HG03521 (cell line): Measurements from ENCODE around the gene SLC26A11.

Experiments
- ATAC-seq: cut with Tn5 transposase; IDR thresholded peaks from one replicate; pipeline ENCODE4 v1.9.1; 2021; ENCODE audit warnings: mild to moderate bottlenecking, moderate library complexity; ENCODE audit not compliant: unreplicated experiment

The SLC26A11 gene

DNA sequence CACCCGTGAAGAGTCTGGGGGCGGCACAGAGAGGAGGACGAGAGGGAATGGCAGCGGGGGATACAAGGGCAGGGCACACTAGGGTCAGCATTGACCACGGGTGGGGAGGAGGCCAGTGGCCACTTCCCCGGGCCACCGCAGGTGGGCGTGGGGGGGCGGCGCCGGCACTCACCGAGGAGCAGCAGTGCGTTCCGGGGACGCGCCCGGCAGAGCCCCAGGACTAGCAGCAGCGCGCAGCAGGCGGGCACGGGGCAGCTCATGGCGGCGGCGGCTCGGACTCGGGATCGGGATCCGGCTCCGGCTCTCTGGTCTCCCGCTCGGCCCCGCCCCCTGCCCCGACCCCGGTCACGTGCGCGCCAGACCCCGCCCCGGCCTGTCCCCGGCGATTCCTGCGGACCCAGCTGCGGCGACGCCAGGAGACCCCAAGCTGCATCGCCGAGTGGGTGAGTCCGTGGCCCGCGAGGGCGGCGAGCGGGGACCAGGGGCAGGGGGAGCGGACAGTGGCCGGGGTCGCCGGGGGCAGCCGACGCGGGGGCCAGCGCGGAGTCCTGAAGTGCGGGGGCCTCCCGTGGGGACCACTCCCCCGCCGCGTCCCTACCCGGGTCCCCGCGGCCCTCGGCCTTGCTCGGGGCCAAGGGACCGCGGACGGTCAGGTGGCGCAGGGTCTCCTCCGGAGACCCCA lies at the start of gene SLC26A11, which contains the start of gene SGSH:
Gene SLC26A11, plus strand, starts transcription at position 374 of the 682 bp plus-strand sequence. CDS start 1,134 bp downstream, outside the sequence.
Gene SGSH, minus strand, starts transcription at position 280 of the 682 bp plus-strand sequence. Its CDS starts 20 bp downstream, at position 260.
- no peak for ATAC-seq

DNA sequence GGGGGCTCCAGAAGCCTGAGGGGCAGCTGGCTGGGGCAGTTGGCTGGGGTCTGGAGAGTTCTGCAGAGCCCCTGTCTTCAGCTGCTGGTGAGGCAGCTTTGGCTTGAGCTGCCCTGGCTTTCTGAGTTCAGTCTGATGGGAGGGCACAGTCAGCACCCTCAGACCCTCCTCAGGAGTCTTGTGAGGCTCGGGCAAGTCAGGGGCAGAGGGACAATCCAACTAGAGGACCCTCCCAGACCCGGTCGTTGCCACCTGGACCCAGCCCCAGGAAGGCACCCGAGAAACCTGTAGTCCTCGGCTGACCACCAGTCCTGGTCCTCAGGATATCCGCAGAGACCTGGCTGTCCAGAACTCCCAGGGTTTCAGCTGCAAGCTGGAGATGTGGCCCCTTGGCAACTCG lies 48.5 kb upstream of the SLC26A11 start:
- ATAC-seq = no peak

DNA sequence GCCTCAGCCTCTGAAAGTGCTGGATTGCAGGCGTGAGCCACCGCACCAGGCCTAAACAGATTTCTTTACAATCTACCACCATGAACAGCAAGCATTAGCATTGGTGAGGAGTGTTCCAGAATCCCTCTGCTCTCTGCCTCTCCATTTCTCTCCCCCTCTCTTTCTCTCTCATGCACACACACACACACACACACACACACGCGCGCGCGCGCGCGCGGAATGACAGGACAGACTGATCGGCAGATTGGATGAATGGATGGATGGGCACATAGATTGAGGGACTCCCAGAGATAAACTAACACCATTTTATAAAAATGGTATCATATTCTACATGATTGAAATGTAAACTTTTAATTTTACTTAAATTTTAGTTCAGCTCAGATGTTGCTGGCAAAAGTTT lies 47.1 kb upstream of the SLC26A11 start:
- no peak for ATAC-seq

DNA sequence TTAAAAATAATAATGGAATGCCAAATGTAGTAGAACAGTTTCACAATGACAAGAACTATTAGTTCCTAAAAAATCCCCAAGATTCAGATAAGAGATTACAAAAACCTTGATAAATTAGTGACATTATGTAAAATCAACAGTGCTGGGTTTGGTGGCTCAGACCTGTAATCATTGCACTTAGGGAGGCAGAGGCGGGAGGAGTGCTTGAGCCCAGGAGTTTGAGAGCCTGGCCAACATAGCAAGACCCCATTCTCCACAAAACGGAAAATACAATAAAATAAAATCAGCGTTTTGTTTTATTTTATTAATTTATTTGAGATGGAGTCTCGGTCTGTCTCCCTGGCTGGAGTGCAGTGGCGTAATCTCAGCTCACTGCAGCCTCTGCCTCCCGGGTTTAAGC lies 46.3 kb upstream of the SLC26A11 start:
- no peak for ATAC-seq

DNA sequence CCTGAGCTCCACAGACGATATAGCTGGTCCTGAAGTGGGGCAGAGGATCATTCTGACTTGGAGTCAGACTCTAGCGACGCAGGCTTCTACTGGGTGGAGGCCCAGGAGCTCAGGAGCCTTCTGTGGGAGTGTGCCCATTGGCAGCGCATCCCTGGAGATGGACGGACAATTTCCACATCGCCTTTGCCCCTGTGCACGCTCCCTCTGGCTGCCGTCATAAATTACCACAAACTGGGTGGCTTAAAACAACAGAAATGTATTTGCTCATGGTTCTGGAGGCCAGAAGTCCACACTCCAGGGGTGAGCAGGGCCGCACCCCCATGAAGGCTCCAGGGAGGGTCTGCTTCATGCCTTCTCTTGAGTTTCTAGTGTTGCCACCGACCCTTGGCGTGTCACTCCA lies 43.5 kb upstream of the SLC26A11 start:
- no peak for ATAC-seq

DNA sequence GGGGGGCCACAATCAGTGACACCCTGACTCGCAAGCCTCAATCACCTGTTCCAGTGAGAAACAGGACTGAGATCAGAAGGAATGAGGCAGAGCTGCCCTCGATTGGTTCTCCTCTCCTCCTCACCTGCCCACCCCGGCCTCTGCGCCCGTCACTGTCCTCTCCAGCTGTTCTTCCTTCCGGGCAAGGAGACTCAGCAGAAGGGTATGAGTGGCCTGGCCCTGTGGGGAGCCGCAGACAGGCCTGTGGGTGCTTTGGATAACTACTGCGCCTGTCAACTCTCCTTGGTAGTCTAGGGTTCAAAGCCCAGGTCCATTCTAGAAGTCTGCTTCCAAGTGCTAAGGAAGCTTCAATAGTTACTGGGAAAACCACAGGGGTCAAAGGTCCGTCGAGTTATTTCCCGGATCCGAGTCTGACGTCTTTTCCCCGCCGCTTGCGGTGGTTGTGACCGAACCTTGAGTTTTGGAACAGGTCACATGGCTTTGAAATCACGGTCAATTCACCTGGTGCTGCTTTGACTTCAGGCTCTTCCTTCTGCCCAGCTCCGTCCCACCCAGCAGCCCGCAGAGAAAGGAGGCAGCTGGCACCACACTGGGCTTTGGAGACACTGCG lies 42.1 kb upstream of the SLC26A11 start:
- no peak for ATAC-seq

DNA sequence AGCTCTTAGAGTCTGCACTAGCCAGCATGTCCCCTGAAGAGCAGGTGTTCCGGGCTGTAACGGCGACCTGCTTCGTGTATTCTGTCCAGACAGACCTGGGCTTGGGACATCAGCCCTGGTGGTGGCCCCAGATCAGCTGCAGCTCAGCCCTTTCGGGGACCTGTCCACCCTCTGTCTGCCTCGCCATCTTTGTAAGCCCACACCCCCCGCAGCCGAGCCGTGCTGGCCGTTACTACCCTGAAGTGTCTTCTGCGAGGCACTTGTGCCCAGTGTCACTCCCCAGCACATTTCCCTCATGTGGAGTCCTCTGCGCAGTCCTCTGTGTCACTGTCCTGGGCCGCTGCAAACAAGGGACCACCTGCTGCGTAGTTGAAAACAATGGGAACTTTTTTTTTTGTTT lies 40.0 kb upstream of the SLC26A11 start:
- ATAC-seq = no peak

DNA sequence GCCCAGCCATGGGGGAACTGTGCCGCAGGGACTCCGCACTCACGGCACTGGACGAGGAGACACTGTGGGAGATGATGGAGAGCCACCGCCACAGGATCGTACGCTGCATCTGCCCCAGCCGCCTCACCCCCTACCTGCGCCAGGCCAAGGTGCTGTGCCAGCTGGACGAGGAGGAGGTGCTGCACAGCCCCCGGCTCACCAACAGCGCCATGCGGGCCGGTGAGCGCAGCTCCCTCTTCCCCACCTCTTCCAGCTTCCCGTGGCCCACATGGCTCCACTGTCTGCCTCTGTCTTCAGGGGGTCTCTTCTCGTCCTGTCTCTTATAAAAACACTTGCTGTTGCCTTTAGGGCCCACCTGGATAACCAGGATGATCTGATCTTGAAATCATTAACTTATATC lies 38.8 kb upstream of the SLC26A11 start:
- no peak for ATAC-seq

DNA sequence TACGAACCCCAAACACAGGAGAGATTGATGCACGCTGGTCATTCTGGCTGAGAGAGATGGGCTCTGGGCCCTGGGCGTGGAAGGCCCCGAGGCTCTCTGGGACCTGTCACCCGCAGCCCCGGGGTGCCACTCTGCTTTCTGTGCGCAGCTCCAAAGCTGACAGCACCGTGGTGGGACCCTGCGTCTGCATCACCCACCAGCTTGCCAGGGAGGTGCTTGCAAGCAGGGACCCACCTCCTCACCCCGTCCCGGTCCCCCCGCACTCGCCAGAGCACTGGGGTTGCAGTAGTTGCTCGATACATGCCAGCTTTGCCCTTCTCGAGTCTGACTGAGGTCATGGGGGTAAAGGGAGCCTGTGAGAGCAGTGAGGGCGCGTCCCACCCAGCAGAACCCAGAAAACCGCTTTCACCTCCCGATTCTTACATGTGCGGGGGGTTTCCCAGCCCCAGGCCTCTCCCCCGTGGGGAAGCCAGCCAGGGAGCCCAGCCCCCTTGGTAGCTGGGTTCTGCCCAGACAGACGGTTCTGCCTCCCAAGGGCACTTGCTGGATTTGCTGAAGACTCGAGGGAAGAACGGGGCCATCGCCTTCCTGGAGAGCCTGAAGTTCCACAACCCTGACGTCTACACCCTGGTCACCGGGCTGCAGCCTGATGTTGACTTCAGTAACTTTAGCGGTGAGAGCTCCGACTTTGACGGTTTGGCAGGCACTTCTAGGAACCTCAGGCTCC lies 37.9 kb upstream of the SLC26A11 start:
- ATAC-seq = no peak

DNA sequence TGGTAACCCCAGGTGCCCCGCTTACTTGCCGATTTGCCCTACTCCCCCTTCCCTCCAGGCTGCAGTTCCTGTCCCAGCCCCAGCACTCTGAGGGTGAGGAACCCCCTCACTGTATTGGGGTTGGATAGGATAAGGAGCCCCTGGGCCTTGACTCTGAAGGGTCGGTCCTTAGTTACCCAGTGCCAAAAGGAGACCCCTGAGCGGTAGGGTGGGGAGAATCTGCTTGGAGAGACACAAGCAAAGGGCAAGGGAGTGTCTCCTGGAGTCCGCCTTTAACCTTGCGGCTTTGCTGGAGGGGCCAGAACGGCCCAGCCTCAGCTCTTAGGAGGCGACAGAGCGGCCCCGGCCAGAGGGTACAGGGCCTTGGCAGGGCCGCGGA lies 37.4 kb upstream of the SLC26A11 start:
- no peak for ATAC-seq

DNA sequence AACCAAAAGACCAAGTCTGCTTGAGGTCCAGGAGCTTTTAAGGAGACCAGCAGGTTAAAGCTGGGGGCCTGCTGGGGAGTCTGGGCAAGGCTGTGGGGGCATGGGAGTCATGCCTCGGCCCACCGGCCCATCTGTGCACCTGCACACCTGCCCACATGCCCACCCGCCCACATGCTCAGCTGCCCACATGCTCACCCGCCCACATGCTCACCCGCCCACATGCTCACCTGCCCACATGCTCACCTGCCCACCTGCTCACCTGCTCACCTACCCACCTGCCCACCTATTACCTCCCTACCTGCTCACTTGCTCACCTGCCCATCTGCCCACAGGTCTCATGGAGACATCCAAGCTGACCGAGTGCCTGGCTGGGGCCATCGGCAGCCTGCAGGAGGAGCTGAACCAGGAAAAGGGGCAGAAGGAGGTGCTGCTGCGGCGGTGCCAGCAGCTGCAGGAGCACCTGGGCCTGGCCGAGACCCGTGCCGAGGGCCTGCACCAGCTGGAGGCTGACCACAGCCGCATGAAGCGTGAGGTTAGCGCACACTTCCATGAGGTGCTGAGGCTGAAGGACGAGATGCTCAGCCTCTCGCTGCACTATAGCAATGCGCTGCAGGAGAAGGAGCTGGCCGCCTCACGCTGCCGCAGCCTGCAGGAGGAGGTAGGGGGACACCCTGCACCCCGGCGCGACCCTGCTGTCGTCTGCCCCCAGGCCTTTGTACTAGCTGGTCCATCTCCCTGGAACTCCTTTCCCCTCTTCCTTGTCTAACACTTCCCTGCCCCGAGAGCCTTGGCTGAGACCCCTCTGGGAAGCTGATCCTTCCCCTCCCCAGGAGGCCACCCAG lies 36.4 kb upstream of the SLC26A11 start:
- no peak for ATAC-seq

DNA sequence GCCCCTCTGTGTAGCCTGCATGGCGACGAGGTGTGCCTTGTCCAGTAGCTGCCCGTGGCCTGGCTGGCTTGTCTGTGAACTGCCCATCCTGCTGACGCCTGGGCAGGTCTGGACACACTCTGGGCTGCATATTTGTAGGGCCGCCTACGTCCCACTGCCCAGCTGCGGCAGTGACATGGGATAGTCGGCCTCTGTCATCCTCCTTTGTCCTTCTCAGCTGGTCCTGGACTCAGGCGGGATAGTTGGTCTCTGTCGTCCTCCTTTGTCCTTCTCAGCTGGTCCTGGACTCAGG lies 35.9 kb upstream of the SLC26A11 start:
- ATAC-seq = no peak

DNA sequence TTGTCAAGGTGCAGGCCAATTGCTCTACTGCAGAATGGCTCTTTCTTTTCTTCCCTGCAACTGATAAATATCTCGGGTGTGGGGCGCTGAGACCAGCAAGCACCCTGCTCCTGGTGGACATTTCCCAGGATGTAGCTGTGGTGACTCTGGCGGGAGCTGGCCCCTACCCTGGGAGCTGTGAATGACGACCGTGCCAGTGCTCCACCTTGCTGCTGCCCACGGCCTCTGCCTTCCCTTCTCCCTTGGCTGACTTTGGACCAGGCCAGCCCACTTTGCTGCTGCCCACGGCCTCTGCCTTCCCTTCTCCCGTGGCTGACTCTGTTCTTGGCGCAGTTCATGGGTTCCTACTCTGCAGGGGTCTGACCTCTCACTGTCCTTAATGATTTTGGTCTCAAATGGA lies 34.3 kb upstream of the SLC26A11 start:
- no peak for ATAC-seq

DNA sequence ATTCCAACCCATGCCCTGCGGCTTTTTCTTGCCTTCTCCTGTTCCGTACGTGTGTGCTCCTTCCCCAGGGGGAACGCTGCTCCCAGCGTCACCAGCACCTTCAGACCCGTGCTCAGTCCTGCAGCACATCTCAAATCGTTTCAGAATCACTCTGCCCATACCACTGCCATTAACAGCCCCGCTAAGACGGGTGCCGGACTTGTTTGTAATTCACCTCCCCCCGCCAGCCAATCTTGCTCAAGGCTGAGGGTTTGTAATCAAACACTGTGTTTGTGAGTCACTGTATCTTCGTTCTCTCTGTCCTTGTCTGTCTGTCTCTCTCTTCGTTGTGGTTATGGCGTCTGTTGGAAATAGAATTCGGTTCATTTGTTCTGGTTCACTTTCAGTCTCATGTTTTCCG lies 33.1 kb upstream of the SLC26A11 start:
- ATAC-seq = no peak

DNA sequence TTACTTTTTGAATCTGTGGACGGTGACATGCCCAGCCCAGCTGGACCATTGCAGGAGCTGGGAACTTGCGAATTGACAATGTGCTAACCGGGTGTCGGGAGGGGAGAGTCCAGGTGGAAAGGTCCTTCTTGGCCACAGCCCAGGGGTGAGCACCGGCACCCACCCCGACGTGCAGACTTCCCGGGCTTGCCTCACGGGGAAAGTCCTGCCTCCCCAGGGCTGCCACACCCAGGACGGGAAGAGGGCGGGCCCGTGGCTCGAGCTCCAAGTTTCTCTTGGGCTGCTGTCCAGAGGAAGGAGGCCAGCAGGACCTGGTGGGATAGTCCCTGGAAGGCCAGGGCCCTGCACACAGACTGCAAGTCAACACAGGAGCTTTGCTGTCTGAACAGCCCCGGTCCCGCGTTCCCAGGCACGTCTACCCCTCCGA lies 32.7 kb upstream of the SLC26A11 start:
- ATAC-seq = no peak

DNA sequence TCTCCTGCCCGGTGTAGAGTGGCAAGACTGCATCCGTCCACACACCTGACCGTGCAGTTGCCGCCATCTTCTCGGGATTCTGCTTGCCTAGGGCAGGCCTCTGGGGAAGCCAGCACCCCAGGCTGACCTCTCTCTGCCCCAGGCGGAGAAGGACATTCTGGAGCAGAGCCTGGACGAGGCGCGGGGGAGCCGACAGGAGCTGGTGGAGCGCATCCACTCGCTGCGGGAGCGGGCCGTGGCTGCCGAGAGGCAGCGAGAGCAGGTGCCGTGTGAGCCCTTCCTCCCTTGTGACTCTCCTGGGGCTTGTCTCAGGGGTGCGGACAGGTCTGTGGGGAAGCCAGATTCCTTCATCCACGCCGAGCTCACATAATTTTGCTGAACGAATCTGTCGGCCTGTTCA lies 30.6 kb upstream of the SLC26A11 start:
- ATAC-seq = no peak

DNA sequence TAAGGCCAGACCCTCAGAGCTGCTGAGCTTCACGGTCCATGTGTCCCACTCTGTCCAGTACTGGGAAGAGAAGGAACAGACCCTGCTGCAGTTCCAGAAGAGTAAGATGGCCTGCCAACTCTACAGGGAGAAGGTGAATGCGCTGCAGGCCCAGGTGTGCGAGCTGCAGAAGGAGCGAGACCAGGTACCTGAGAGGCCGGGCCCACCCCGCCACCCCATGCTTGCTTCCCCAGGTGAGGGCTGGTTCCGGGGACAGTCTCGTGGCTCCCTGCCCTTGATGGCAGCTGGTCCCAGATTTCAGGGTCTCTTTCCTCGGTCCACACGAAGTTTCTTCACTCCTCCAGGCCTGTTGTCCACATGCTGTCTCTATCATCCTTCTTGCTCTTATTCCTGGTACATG lies 29.5 kb upstream of the SLC26A11 start:
- no peak for ATAC-seq

DNA sequence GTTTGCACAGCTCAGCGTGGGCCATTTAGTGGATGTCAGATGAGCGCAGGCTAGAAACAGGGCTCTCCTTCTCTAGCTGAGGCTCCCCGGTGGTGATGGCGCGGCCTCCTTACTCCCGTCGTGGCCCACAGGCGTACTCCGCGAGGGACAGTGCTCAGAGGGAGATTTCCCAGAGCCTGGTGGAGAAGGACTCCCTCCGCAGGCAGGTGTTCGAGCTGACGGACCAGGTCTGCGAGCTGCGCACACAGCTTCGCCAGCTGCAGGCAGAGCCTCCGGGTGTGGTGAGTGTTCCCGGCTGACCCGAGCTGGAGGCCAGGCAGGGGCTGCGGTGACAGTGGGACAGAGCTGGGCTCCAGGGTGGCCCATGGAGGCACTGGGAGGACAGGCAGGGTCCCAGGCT lies 29.0 kb upstream of the SLC26A11 start:
- ATAC-seq = no peak

DNA sequence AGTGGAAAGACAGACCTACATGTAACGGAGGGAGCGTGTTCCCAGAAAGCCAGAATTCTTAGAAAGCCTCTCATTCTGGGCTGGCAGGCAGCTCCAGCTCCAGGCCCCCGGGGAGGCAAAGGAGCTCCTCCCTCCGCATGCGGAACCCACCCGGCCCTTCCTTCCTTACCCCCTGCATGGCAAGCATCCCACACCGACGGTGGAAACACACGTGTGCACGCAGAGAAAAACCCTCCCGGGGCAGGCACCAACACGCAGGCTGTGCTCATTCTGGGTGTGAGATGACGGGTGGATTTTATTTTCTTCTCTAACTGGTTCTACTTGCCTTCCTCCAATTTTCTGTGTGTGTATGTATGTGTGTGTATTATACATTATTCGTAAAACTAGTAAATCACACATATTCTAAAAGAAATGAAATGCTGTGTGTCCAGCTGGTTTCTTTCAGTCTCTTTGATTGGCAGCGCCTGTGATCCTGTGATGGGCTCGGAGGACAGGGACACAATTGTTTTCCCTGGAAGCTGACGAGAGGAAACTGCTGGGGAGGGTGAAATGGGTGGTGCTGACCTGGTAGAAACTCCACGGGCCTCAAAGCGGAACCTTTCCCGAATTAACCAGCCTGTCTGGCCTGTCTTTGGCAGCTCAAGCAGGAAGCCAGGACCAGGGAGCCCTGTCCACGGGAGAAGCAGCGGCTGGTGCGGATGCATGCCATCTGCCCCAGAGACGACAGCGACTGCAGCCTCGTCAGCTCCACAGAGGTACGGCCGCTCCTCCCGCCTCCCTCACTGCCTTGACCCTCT lies 28.2 kb upstream of the SLC26A11 start:
- ATAC-seq = no peak

DNA sequence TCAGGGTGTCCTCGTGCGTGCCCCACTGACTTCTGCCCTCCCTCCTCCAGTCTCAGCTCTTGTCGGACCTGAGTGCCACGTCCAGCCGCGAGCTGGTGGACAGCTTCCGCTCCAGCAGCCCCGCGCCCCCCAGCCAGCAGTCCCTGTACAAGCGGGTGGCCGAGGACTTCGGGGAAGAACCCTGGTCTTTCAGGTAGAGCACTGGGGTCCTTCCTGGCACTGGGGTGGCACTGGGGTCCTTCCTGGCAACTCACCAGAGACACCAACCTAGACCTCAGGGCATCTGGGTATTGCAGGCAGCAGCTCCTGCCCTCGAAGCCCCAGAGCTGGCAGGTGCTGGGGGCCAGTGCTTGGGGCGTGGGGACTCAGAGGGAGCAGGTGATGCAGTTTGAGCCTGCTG lies 25.1 kb upstream of the SLC26A11 start:
- ATAC-seq = no peak
